HG02973 (cell line): ENCODE data around the gene DNASE2B.

ENCODE experiments used
- ATAC-seq: cut with Tn5 transposase; IDR thresholded peaks from one replicate; pipeline ENCODE4 v1.9.1; 2021; ENCODE audit warnings: moderate library complexity; ENCODE audit not compliant: unreplicated experiment

Gene DNASE2B

GRCh38 chr1:84398175-84399155, at the start of gene DNASE2B:
DNASE2B (plus strand) TSS chr1:84398484; CDS start chr1:84398565, 81 bp downstream.
- ATAC-seq: no peak

GRCh38 chr1:84348759-84349158, 49.5 kb upstream of the DNASE2B start:
- no peak for ATAC-seq

GRCh38 chr1:84350104-84350503, 48.2 kb upstream of the DNASE2B start:
- no peak for ATAC-seq

- ATAC-seq: no peak
Measured at GRCh38 chr1:84350550-84350949, 47.7 kb upstream of the DNASE2B start.

- no peak for ATAC-seq
Measured at GRCh38 chr1:84352298-84353106, 45.8 kb upstream of the DNASE2B start.

GRCh38 chr1:84353695-84354094, 44.6 kb upstream of the DNASE2B start:
- no peak for ATAC-seq

- ATAC-seq: no peak
Measured at GRCh38 chr1:84355556-84355955, 42.7 kb upstream of the DNASE2B start.

DNA sequence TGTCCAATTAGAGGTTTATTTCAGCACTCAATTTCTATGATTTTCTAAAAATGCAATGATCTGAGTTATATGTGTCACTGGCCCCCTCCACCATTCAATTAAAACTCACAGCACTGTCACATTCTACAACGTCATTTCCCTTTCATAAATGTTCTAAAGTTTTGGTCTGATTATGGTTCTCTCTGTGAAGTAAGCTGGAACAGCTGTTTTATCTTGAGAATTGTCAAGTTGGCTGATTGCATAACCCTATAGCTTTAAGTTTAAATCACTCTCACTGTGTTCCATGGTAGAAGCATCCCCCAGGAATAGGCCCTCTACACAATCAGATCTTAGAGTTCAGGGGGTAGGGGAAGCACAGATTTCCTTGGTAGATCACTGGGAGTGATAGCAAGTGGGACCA, 41.4 kb upstream of the DNASE2B start:
- no peak for ATAC-seq

- ATAC-seq: no peak
Measured at GRCh38 chr1:84358695-84359094, 39.6 kb upstream of the DNASE2B start.

DNA sequence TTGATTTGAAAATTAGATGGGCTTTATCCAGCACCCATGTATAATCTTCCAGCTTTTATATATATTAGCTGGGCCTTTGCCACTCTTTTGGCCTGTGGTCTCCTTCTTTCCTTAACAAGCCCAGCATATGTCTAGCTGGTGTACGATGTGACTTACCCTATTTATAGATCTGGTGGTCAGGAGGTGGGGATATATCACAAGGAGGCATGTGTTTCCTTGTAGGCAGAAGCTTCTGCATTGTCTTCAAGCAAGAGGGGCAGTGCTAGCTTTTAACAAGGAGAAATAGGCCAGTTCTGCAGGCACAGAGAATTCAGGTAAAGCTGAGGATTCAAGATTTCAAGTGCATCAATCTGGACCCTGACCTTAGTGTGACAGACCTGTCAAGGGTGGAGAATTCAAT, 38.0 kb upstream of the DNASE2B start:
- no peak for ATAC-seq

GRCh38 chr1:84361796-84362195, 36.5 kb upstream of the DNASE2B start:
- ATAC-seq: no peak

DNA sequence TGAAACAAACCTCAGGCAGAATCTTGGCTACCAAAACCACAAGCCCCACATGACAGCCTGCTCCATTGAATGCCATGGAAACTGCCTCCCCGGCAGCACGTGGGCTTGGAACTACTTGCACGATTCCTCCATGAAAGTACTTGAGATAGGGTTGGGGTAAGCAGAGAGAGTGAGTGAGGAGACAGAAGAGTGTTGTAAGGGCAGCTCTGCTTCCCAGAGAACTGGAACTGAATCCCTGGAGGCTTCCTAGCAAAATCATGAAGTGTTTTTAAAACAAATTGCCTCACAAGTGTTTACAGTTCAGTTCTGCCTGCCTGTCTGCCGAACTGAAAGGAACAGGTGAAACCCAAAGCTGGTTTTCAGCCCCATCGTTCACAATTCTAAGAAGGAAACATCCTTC, 35.3 kb upstream of the DNASE2B start:
- ATAC-seq: no peak

- no peak for ATAC-seq
Measured at GRCh38 chr1:84363622-84364021, 34.7 kb upstream of the DNASE2B start.

DNA sequence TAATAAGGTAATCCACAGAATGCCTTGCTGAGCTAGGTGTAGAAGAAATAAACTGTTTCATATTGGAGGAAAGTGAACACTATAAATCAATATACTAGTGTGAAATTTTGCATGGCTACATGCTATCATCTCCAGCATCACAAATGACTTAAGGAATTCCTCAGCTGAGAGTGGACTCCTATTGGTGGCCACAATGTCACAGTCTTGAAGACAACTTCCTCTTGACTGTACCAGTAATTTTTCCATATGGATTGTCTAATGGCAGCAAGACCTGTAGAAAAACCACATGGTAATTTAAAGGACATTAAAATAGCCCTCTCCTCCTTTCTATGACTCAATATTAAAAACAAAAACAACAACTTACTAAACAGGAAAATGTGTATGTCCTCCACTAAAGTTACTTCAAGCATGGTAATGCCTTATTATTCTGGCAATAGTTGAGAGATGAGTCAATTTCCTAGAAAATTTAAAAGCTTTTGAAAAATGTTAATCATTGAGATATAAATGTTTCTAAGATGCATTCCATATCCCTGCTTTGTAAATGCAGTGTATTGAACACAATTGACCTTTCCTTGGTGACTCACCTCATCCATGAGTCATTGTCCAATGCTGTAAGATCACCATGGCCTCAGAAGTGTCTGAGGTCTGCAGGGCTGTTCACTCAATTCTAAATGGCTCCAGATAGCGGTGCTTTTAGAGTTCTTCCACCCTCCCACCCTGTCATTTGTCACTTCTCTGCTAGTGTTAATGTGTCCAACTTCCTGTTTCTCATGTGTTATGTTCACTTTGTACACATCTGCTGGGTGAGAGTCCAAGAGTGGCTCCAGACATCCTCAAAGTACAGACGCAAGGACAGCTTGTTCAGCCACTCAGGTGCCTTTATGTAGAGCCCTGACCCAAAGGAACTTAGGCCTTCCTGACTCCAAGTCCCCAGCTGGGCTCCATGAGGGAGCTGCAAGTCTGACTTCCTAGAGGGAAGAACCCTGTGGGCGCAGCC, 32.8 kb upstream of the DNASE2B start:
- ATAC-seq: no peak

DNA sequence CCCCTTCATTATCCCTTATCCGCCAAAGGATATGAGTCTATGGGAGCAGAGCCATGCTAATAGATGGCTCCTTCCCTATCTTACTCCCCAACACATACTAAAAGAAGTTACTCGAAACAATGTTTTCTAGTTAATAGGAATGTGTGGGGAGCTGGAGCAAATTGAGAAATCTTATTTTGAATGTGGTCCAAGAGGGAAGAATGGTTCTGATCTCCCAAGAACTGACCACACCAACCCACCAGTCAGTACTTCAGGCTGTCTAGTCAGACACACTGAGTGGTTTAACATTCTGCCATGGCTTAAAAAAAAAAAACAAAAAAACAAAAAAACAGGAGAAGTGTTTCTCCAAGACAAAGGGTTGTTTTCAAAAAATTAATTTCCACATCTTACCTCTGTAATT, 31.5 kb upstream of the DNASE2B start:
- no peak for ATAC-seq

GRCh38 chr1:84367219-84367618, 31.1 kb upstream of the DNASE2B start:
- no peak for ATAC-seq

DNA sequence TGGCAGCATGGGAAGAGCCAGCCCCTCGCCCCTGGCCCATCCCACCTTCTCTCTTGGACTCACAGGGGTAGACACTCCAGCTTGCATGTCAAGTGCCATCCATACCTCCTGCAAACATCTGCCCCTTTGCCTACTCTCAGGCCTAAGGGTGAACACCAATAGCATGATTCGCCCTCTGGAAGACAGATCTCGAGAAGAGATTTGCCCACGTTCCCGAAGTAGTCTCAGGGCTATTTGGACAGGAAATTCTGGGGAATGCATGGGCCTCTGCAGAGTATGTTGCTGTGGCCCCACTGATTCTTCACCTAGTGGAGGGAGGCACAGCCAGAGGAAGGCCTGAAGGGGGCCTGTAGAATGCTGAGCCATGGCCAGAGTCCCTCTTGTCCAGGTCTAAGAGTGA, 29.8 kb upstream of the DNASE2B start:
- no peak for ATAC-seq

- no peak for ATAC-seq
Measured at GRCh38 chr1:84370266-84370665, 28.0 kb upstream of the DNASE2B start.

- no peak for ATAC-seq
Measured at GRCh38 chr1:84370831-84371394, 27.4 kb upstream of the DNASE2B start.

DNA sequence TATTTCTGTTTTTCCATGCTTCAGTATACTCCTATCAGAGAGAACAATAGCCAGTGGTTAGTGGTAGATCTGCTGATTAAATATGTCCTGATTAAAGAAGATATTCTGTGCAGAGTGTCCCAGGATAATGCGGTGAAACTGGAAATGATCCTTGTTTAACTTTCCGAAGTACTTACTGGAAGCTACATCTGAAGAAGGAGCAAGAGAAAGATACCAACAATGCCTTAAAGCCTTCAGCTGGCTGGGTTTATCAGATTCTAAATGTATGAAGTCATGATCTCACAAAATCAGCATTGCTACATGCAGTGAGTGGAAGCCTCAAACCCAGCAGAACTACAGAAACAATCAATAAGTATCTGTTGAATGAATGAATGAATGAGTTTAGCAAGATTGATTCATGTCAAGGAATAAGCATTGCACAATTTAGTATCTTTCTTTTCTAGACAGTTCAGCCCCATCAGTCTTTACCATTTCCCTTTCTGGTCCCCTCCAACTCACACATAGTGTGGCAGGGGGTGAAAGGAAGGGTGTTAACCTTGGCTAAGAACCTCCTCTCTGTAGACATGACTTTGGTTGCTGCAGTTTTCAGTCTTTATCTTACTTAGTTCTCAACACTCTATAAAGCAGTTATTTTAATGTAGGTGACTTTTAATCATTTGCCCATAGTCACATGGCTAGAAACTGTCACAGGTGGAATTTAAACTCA, 24.7 kb upstream of the DNASE2B start:
- no peak for ATAC-seq
